Panc1 (cell line): ENCODE measurements around the gene JPH4. TPM values are rescaled to one million over a fixed set of nuclear protein-coding genes. Genes with fewer than 3 reads are reported as not detected.

ENCODE experiments used
- ATAC-seq: fragments of 200-7000 bp; cut with Tn5 transposase; 2 replicates; pipeline ENCODE4 v1.9.1; 2020; ENCODE audit warnings: mild to moderate bottlenecking, moderate library complexity
- BruUV-seq: library from RNA; stranded (reverse); fragments of 400-500 nt; replicated peaks from 2 replicates; lab custom pipeline; 2021; lab: Mats Ljungman, UMichigan
- CTCF ChIA-PET: fragments of 300-600 bp; sonication (Branson Sonifier 250); formaldehyde crosslinking; loops from one replicate; lab custom pipeline; 2022; ENCODE audit warnings: antibody characterized with exemption; lab: Charles Lee
- POLR2A ChIA-PET: fragments of 300-600 bp; sonication (Branson Sonifier 250); formaldehyde crosslinking; loops from one replicate; lab custom pipeline; 2022; ENCODE audit warnings: antibody characterized with exemption; lab: Charles Lee
- DNase-seq: peaks from one replicate; pipeline ENCODE4 v3.0.0-alpha.2; 2010; ENCODE audit warnings: low read depth, low spot score
- H3K27ac ChIP-seq: 2 replicates; pipeline ENCODE4 v1.5.1; 2011; ENCODE audit warnings: mild to moderate bottlenecking, low read length, inconsistent platforms
- H3K27me3 ChIP-seq: fragments of 200-500 bp; sonication (Bioruptor generic); 2 replicates; pipeline ENCODE4 v1.6.0; 2014; ENCODE audit warnings: low read length, inconsistent platforms; ENCODE audit not compliant: control insufficient read depth, insufficient read depth
- H3K36me3 ChIP-seq: fragments of 200-500 bp; sonication (Bioruptor generic); 2 replicates; pipeline ENCODE4 v1.5.1; 2014; ENCODE audit warnings: inconsistent platforms, mild to moderate bottlenecking, low read length, moderate library complexity; ENCODE audit not compliant: control insufficient read depth, insufficient read depth
- H3K4me1 ChIP-seq: 2 replicates; pipeline ENCODE4 v1.5.1; 2011; ENCODE audit warnings: inconsistent platforms, mild to moderate bottlenecking, low read length, moderate library complexity; ENCODE audit not compliant: control insufficient read depth, insufficient read depth
- H3K4me3 ChIP-seq, 2 experiments: 2 replicates each; pipeline ENCODE4 v1.5.1; 2011 to 2012; ENCODE audit warnings: low read depth in 2 of 2, low read length in 2 of 2, mild to moderate bottlenecking in 2 of 2, inconsistent platforms in 1 of 2, moderate library complexity in 1 of 2
- H3K9me3 ChIP-seq: fragments of 200-500 bp; sonication (Bioruptor generic); 2 replicates; pipeline ENCODE4 v1.5.1; 2014; ENCODE audit warnings: low read depth, mild to moderate bottlenecking, inconsistent platforms, low read length, moderate library complexity; ENCODE audit not compliant: control insufficient read depth, insufficient read depth
- POLR2AphosphoS5 ChIP-seq: IDR thresholded peaks from 2 replicates; pipeline ENCODE4 v1.6.1; 2012; ENCODE audit warnings: mild to moderate bottlenecking, low read depth, low read length, moderate library complexity
- SIN3A ChIP-seq: IDR thresholded peaks from 2 replicates; pipeline ENCODE4 v1.6.1; 2012; ENCODE audit warnings: low read depth, mild to moderate bottlenecking, low read length, moderate library complexity, borderline replicate concordance; ENCODE audit not compliant: insufficient read depth
- TCF7L2 ChIP-seq: IDR thresholded peaks from 2 replicates; pipeline ENCODE4 v1.6.1; 2011; ENCODE audit warnings: mild to moderate bottlenecking, low read depth, low read length, inconsistent platforms
- in situ Hi-C: cut with HindIII; loops from 2 replicates; pipeline ENCODE4 v1.10.0; 2016; ENCODE audit warnings: low sequenced_read_pairs, low pct_unique_long_range_greater_than_20kb
- intact Hi-C: fragments of 100-400 bp; cut with micrococcal nuclease; formaldehyde crosslinking; loops from one replicate; pipeline ENCODE4 v1.10.0; 2022; ENCODE audit not compliant: unreplicated experiment
- total RNA-seq: library from RNA; stranded (reverse); gene quantifications from one replicate; pipeline ENCODE4 v1.2.1, GENCODE V29; 2021; ENCODE audit not compliant: unreplicated experiment
- TF ChIP-seq, protein P1 (sequence below): fragments of 450-650 bp; IDR thresholded peaks from 2 replicates; pipeline ENCODE4 v1.5.1; 2017; ENCODE audit warnings: mild to moderate bottlenecking
- TF ChIP-seq, protein P2 (sequence below), 2 experiments: IDR thresholded peaks; 2 replicates each; pipeline ENCODE4 v1.6.1; 2011 to 2012; ENCODE audit warnings: low read depth in 2 of 2, control low read depth in 1 of 2, low read length in 1 of 2, mild to moderate bottlenecking in 1 of 2, moderate library complexity in 1 of 2; ENCODE audit not compliant: insufficient read depth in 1 of 2

Gene JPH4
- total RNA-seq, 1 experiment from 2014 or later = 0.05 TPM

DNA sequence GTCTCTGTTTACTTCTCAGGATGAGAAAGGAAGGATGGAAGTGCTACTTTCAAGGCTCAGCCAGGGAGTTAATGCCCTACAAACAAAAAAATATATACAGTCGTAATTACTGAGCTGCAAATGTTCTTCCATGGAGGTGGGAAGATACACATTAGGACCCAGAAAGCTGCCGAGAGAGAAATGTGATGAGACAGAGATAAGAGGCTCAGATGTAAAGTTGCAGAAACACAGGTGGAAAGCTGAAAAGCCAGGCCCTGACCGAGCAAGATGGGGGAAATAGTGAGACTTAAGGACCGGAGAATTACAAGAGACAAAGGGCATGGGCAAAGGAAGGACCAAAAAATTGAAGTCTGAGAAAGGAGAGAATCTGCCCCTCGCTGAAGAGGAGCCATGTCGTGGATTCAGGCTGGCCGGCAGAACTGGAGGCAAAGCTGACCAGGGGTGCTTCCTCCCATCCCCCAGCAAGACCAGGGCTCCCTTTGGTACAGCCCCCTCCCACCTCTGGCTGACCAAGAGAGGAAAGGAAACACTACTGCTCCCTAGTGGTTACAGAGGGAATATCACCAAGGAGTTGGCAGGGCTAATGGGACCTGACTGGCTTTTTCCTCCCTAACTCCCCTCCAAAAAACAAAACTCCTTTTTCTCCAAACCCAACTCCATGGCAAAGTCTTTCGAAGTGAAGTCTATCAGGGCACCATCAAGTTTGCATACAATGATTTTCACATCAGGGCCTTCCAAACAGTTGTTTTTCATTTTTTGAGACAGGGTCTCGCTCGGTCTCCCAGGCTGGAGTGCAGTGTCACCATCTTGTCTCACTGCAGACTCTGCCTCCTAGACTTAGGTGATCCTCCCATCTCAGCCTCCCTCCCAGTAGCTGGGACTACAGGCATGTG lies 39.1 kb downstream of the JPH4 start:
- TF ChIP-seq SIN3A (no peak), POLR2AphosphoS5 (no peak), TCF7L2 (no peak)
- TF ChIP-seq, protein P1, sequence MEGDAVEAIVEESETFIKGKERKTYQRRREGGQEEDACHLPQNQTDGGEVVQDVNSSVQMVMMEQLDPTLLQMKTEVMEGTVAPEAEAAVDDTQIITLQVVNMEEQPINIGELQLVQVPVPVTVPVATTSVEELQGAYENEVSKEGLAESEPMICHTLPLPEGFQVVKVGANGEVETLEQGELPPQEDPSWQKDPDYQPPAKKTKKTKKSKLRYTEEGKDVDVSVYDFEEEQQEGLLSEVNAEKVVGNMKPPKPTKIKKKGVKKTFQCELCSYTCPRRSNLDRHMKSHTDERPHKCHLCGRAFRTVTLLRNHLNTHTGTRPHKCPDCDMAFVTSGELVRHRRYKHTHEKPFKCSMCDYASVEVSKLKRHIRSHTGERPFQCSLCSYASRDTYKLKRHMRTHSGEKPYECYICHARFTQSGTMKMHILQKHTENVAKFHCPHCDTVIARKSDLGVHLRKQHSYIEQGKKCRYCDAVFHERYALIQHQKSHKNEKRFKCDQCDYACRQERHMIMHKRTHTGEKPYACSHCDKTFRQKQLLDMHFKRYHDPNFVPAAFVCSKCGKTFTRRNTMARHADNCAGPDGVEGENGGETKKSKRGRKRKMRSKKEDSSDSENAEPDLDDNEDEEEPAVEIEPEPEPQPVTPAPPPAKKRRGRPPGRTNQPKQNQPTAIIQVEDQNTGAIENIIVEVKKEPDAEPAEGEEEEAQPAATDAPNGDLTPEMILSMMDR = peak; percentile 82
- TF ChIP-seq, protein P2, sequence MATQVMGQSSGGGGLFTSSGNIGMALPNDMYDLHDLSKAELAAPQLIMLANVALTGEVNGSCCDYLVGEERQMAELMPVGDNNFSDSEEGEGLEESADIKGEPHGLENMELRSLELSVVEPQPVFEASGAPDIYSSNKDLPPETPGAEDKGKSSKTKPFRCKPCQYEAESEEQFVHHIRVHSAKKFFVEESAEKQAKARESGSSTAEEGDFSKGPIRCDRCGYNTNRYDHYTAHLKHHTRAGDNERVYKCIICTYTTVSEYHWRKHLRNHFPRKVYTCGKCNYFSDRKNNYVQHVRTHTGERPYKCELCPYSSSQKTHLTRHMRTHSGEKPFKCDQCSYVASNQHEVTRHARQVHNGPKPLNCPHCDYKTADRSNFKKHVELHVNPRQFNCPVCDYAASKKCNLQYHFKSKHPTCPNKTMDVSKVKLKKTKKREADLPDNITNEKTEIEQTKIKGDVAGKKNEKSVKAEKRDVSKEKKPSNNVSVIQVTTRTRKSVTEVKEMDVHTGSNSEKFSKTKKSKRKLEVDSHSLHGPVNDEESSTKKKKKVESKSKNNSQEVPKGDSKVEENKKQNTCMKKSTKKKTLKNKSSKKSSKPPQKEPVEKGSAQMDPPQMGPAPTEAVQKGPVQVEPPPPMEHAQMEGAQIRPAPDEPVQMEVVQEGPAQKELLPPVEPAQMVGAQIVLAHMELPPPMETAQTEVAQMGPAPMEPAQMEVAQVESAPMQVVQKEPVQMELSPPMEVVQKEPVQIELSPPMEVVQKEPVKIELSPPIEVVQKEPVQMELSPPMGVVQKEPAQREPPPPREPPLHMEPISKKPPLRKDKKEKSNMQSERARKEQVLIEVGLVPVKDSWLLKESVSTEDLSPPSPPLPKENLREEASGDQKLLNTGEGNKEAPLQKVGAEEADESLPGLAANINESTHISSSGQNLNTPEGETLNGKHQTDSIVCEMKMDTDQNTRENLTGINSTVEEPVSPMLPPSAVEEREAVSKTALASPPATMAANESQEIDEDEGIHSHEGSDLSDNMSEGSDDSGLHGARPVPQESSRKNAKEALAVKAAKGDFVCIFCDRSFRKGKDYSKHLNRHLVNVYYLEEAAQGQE (IDR thresholded peaks at IDR 0.05; ENCODE audit: insufficient read depth in 1 of 2, low read depth in 2 of 2, low read length in 1 of 2) = no peak
- no TSS peak for BruUV-seq
- in situ Hi-C loops (no loop called here), intact Hi-C loops (no loop called here)
- Histone ChIP-seq H3K36me3 (no peaks in the 10 kb centered on the region), H3K4me3 (no peak overlapping the region), H3K27me3 (no peaks in the 10 kb centered on the region), H3K4me1 (no peaks in the 10 kb centered on the region), H3K27ac (no peak overlapping the region), H3K9me3 (no peaks in the 10 kb centered on the region)
- ChIA-PET CTCF (no interaction called here), POLR2A (no interaction called here)
- DNase-seq = no peak
- ATAC-seq = peak; percentile 86

DNA sequence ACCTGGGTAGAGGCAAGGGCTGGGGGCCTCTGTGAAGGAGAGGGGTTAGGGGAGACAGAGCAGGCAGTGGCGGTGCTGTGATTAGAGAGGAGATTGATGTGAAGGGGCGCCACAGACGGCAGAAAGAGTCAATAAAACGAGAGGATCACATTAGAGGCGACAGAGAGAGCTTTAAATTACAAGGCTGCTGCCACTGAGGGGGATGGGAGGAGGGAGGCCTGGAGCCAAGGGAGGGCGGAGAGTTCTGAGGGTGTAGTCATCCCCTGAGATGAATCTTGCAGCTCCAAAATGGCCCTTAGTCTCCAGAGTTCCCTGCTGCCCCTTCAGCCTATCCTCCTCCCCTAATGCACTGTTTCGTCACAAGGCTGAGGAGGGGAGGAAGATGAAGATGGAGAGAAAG lies 39.8 kb downstream of the JPH4 start:
- DNase-seq = no peak
- no peak for ATAC-seq
- CTCF ChIA-PET = no interaction called here
- H3K27ac ChIP-seq = no peak overlapping the region
- no peaks in the 10 kb centered on the region for H3K27me3 ChIP-seq
- in situ Hi-C loops (no loop called here), intact Hi-C loops (no loop called here)
- no peaks in the 10 kb centered on the region for H3K36me3 ChIP-seq
- no peaks in the 10 kb centered on the region for H3K4me1 ChIP-seq
- BruUV-seq = no TSS peak
- H3K4me3 ChIP-seq = no peak overlapping the region
- H3K9me3 ChIP-seq = no peaks in the 10 kb centered on the region
- TF ChIP-seq SIN3A = no peak
- POLR2A ChIA-PET = no interaction called here
